ENCODE data around the gene SYT2. TPM values are rescaled to one million over a fixed set of nuclear protein-coding genes. Genes with fewer than 3 reads are reported as not detected.

Gene SYT2
- total and polyA plus RNA-seq, 2 of the 13 experiments (the other 11 are each of a cell fraction or from before 2014, with no cell fraction given) = not detected

- TF ChIP-seq ZNF18 (CRISPR knock-in tag; IDR thresholded peaks at IDR 0.05; ENCODE audit: insufficient replicate concordance) (no peak), YEATS4 (CRISPR knock-in tag; IDR thresholded peaks at IDR 0.05; ENCODE audit: borderline replicate concordance) (no peak), PHB2 (IDR thresholded peaks at IDR 0.05; ENCODE audit: partially characterized antibody) (no peak), ZNF281 (CRISPR knock-in tag; IDR thresholded peaks at IDR 0.05; ENCODE audit: borderline replicate concordance) (0 out of 2 replicates have a peak, but pooled peaks have one; percentile 53), JARID2 (CRISPR knock-in tag; IDR thresholded peaks at IDR 0.05; ENCODE audit: insufficient replicate concordance) (no peak), ZSCAN12 (CRISPR knock-in tag; IDR thresholded peaks at IDR 0.05) (no peak), ZNF207 (IDR thresholded peaks at IDR 0.05; ENCODE audit: borderline replicate concordance) (no peak), ZNF329 (CRISPR knock-in tag; IDR thresholded peaks at IDR 0.05; ENCODE audit: low read depth) (0 out of 2 replicates have a peak, but pooled peaks have one; percentile 53), HMGXB4 (CRISPR knock-in tag; IDR thresholded peaks at IDR 0.05; ENCODE audit: borderline replicate concordance in 1 of 2, low read depth in 1 of 2) (no peak), NFRKB (IDR thresholded peaks at IDR 0.05) (no peak), RBM39 (IDR thresholded peaks at IDR 0.05; ENCODE audit: low read depth, low read length, poor library complexity, severe bottlenecking) (no peak), ZNF629 (CRISPR knock-in tag; conservative IDR thresholded peaks at IDR 0.05) (no peak), ZNF326 (CRISPR knock-in tag; IDR thresholded peaks at IDR 0.05; ENCODE audit: borderline replicate concordance) (no peak), ZNF720 (CRISPR knock-in tag; IDR thresholded peaks at IDR 0.05) (no peak), DBP (CRISPR knock-in tag; IDR thresholded peaks at IDR 0.05; ENCODE audit: not compliant biosample characterization) (no peak), PREB (CRISPR knock-in tag; IDR thresholded peaks at IDR 0.05) (no peak)
Measured at GRCh38 chr1:202692959-202693555, 17.2 kb downstream of the SYT2 start (continued).
